Transverse colon (tissue), 3 donors: ENCODE results near the gene STRA6.

Experiments used
- EP300 ChIP-seq: sonication (generic); formaldehyde crosslinking; IDR thresholded peaks from one replicate; pipeline ENCODE4 v1.6.1; 2017; ENCODE audit warnings: antibody characterized with exemption, low read depth
- POLR2A ChIP-seq: fragments of 450-650 bp; IDR thresholded peaks from one replicate; pipeline ENCODE4 v1.6.1; 2016; ENCODE audit warnings: antibody characterized with exemption, mild to moderate bottlenecking, moderate library complexity
- TF ChIP-seq, protein P1 (sequence below), 5 experiments: fragments of 200-600 bp in 3 of 5; fragments of 450-650 bp in 2 of 5; sonication (generic) in 3 of 5; IDR thresholded peaks; 1 replicate in 2 of 5; 2 replicates in 3 of 5; pipeline ENCODE4 v1.5.1; 2016 to 2017; ENCODE audit warnings: antibody characterized with exemption in 5 of 5, inconsistent platforms in 3 of 5, mild to moderate bottlenecking in 2 of 5, moderate library complexity in 1 of 5

DNA sequence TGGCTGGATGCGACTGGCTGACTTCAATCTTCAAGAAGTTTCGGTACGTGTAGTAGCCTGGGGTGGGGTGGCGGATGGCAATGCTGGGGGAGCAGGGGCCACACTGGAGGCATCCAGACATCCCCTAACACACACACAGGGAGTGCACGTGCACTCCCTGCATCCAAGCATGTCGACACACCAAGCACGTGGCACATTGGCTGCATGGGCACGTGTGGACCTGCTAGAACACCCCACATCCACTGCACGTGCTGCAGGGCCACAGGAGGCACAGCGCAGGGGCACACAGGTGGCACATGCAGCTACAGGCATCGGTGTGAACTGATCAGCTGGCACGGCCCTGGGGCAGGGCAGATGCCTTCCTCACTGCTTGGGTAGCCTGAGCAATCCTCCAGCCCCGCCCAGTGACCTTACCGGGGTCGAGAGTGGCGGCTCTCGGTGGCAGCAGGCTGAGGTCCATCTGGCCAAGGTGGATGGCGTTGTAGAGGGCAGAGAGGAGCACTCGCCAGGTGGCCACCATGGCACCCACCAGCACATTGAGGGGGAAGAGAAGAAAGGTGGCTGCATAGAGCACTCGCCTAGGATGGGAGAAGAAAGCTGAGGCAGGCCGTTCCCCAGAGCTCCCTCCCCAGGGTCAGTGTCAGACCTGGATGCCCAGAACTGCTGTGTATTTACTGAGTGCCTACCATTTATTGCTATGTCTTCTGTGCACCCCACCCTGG lies 21.5 kb downstream of the STRA6 start:
- TF ChIP-seq, protein P1, sequence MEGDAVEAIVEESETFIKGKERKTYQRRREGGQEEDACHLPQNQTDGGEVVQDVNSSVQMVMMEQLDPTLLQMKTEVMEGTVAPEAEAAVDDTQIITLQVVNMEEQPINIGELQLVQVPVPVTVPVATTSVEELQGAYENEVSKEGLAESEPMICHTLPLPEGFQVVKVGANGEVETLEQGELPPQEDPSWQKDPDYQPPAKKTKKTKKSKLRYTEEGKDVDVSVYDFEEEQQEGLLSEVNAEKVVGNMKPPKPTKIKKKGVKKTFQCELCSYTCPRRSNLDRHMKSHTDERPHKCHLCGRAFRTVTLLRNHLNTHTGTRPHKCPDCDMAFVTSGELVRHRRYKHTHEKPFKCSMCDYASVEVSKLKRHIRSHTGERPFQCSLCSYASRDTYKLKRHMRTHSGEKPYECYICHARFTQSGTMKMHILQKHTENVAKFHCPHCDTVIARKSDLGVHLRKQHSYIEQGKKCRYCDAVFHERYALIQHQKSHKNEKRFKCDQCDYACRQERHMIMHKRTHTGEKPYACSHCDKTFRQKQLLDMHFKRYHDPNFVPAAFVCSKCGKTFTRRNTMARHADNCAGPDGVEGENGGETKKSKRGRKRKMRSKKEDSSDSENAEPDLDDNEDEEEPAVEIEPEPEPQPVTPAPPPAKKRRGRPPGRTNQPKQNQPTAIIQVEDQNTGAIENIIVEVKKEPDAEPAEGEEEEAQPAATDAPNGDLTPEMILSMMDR (IDR thresholded peaks at IDR 0.05), result no peak
- TF ChIP-seq POLR2A (no peak), EP300 (no peak)
